ENCODE results near the gene NUCB1. TPM values are rescaled to one million over a fixed set of nuclear protein-coding genes. Genes with fewer than 3 reads are reported as not detected.

The NUCB1 gene
- total and polyA plus RNA-seq, 9 of the 15 experiments (the other 6 are each of a cell fraction or from before 2014, with no cell fraction given): 3.1 to 153 (median 71.7) TPM

GRCh38 chr19:48881741-48882657, 18.1 kb upstream of the NUCB1 start (continued):
- TF ChIP-seq, protein P1, sequence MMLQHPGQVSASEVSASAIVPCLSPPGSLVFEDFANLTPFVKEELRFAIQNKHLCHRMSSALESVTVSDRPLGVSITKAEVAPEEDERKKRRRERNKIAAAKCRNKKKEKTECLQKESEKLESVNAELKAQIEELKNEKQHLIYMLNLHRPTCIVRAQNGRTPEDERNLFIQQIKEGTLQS (IDR thresholded peaks at IDR 0.05): no peak
- TF ChIP-seq, protein P1 (CRISPR knock-in tag; conservative IDR thresholded peaks at IDR 0.05): no peak
- TF ChIP-seq HMGN3 (IDR thresholded peaks at IDR 0.05; ENCODE audit: borderline replicate concordance, extremely low read depth, insufficient read length, low read depth, low read length): no peak
- peak; percentile 57; the same call in 1 of the 2 replicates for TF ChIP-seq ETV1 (tag; conservative IDR thresholded peaks at IDR 0.05; ENCODE audit: low read depth)
- TF ChIP-seq, protein P2, sequence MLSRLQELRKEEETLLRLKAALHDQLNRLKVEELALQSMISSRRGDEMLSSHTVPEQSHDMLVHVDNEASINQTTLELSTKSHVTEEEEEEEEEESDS (CRISPR knock-in tag; IDR thresholded peaks at IDR 0.05): peak; percentile 58; the same call in 1 of the 2 replicates
- TF ChIP-seq, protein P3, sequence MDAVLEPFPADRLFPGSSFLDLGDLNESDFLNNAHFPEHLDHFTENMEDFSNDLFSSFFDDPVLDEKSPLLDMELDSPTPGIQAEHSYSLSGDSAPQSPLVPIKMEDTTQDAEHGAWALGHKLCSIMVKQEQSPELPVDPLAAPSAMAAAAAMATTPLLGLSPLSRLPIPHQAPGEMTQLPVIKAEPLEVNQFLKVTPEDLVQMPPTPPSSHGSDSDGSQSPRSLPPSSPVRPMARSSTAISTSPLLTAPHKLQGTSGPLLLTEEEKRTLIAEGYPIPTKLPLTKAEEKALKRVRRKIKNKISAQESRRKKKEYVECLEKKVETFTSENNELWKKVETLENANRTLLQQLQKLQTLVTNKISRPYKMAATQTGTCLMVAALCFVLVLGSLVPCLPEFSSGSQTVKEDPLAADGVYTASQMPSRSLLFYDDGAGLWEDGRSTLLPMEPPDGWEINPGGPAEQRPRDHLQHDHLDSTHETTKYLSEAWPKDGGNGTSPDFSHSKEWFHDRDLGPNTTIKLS (IDR thresholded peaks at IDR 0.05; ENCODE audit: borderline replicate concordance, low read depth): peak; percentile 79; the same call in 1 of the 2 replicates
- no peak for TF ChIP-seq PRMT5 (CRISPR knock-in tag; IDR thresholded peaks at IDR 0.05)
- no peak for TF ChIP-seq KAT8 (IDR thresholded peaks at IDR 0.05; ENCODE audit: low read depth)
- TF ChIP-seq, protein P4, sequence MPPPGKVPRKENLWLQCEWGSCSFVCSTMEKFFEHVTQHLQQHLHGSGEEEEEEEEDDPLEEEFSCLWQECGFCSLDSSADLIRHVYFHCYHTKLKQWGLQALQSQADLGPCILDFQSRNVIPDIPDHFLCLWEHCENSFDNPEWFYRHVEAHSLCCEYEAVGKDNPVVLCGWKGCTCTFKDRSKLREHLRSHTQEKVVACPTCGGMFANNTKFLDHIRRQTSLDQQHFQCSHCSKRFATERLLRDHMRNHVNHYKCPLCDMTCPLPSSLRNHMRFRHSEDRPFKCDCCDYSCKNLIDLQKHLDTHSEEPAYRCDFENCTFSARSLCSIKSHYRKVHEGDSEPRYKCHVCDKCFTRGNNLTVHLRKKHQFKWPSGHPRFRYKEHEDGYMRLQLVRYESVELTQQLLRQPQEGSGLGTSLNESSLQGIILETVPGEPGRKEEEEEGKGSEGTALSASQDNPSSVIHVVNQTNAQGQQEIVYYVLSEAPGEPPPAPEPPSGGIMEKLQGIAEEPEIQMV (tag; conservative IDR thresholded peaks at IDR 0.05; ENCODE audit: low read depth): peak; percentile 88
- TF ChIP-seq GATAD2A (IDR thresholded peaks at IDR 0.05): no peak
- TF ChIP-seq, protein P5, sequence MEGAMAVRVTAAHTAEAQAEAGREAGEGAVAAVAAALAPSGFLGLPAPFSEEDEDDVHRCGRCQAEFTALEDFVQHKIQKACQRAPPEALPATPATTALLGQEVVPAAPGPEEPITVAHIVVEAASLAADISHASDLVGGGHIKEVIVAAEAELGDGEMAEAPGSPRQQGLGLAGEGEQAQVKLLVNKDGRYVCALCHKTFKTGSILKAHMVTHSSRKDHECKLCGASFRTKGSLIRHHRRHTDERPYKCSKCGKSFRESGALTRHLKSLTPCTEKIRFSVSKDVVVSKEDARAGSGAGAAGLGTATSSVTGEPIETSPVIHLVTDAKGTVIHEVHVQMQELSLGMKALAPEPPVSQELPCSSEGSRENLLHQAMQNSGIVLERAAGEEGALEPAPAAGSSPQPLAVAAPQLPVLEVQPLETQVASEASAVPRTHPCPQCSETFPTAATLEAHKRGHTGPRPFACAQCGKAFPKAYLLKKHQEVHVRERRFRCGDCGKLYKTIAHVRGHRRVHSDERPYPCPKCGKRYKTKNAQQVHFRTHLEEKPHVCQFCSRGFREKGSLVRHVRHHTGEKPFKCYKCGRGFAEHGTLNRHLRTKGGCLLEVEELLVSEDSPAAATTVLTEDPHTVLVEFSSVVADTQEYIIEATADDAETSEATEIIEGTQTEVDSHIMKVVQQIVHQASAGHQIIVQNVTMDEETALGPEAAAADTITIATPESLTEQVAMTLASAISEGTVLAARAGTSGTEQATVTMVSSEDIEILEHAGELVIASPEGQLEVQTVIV (CRISPR knock-in tag; IDR thresholded peaks at IDR 0.05; ENCODE audit: borderline replicate concordance): peak; percentile 54; the same call in 1 of the 2 replicates
- TF ChIP-seq DMBX1 (CRISPR knock-in tag; IDR thresholded peaks at IDR 0.05; ENCODE audit: borderline replicate concordance): peak; percentile 99
- TF ChIP-seq NR2C1 (IDR thresholded peaks at IDR 0.05): 0 out of 2 replicates have a peak, but pooled peaks have one; percentile 30
- TF ChIP-seq NR2C1 (tag; IDR thresholded peaks at IDR 0.05): peak; percentile 87
- TF ChIP-seq POLR3A (IDR thresholded peaks at IDR 0.05; ENCODE audit: borderline replicate concordance, extremely low read depth, insufficient read depth, insufficient read length): no peak
- TF ChIP-seq ETS1 (conservative IDR thresholded peaks at IDR 0.05; ENCODE audit: control insufficient read depth, low read depth, low read length): peak; percentile 91; the same call in 1 of the 2 replicates
